Calu3 (cell line): ENCODE results near the gene TMEM61. TPM values are rescaled to one million over a fixed set of nuclear protein-coding genes. Genes with fewer than 3 reads are reported as not detected.
"Not testable (repeated sequence)": the region's sequence is repeated elsewhere in the genome, so short reads cannot be mapped to it uniquely, and the experiment has no call there.

Source experiments
- BruUV-seq: library from RNA; stranded (reverse); fragments of 400-500 nt; replicated peaks from 2 replicates; lab custom pipeline; 2021; lab: Mats Ljungman, UMichigan
- CTCF ChIA-PET: fragments of 300-600 bp; sonication (Branson Sonifier 250); formaldehyde crosslinking; loops from one replicate; lab custom pipeline; 2022; ENCODE audit warnings: antibody characterized with exemption; lab: Charles Lee
- DNase-seq: peaks from one replicate; pipeline ENCODE4 v3.0.0; 2022
- H3K27ac Mint-ChIP-seq: one replicate; pipeline ENCODE4 v1.8.0; 2022; ENCODE audit warnings: mixed read lengths; ENCODE audit not compliant: unreplicated experiment
- H3K27me3 Mint-ChIP-seq: one replicate; pipeline ENCODE4 v1.8.0; 2022; ENCODE audit warnings: mixed read lengths; ENCODE audit not compliant: unreplicated experiment
- H3K36me3 Mint-ChIP-seq: one replicate; pipeline ENCODE4 v1.8.0; 2022; ENCODE audit warnings: mild to moderate bottlenecking, moderate library complexity, mixed read lengths; ENCODE audit not compliant: insufficient read depth, unreplicated experiment
- H3K4me1 Mint-ChIP-seq: one replicate; pipeline ENCODE4 v1.8.0; 2022; ENCODE audit warnings: mild to moderate bottlenecking, low read depth, mixed read lengths; ENCODE audit not compliant: unreplicated experiment
- H3K4me3 Mint-ChIP-seq: one replicate; pipeline ENCODE4 v1.8.0; 2022; ENCODE audit warnings: mild to moderate bottlenecking, low read depth, moderate library complexity, mixed read lengths; ENCODE audit not compliant: unreplicated experiment
- H3K9me3 Mint-ChIP-seq: one replicate; pipeline ENCODE4 v1.8.0; 2022; ENCODE audit warnings: low read depth, mixed read lengths; ENCODE audit not compliant: unreplicated experiment
- CTCF ChIP-seq: fragments of 200-600 bp; IDR thresholded peaks from one replicate; pipeline ENCODE4 v1.8.0; 2022; ENCODE audit warnings: antibody characterized with exemption; ENCODE audit not compliant: unreplicated experiment
- intact Hi-C: fragments of 100-400 bp; cut with micrococcal nuclease; formaldehyde crosslinking; loops from one replicate; pipeline ENCODE4 v1.10.0; 2022; ENCODE audit not compliant: unreplicated experiment
- total RNA-seq: library from RNA; stranded (reverse); gene quantifications from 2 replicates; pipeline ENCODE4 v1.2.3, GENCODE V29; 2022

The TMEM61 gene
- total RNA-seq, 1 experiment from 2014 or later, result 0.45 TPM

GRCh38 chr1:55015731-55016620, 35.5 kb downstream of the TMEM61 start:
- no peak for TF ChIP-seq CTCF
- H3K9me3 Mint-ChIP-seq, result no peaks in the 10 kb centered on the region
- H3K4me3 Mint-ChIP-seq, result no peak overlapping the region
- H3K4me1 Mint-ChIP-seq, result no peaks in the 10 kb centered on the region
- H3K36me3 Mint-ChIP-seq, result no peaks in the 10 kb centered on the region
- no TSS peak for BruUV-seq
- CTCF ChIA-PET, result no interaction called here
- H3K27ac Mint-ChIP-seq, result no peak overlapping the region
- H3K27me3 Mint-ChIP-seq, result peaks cover 92% of the 10 kb centered on the region
- no peak for DNase-seq
- intact Hi-C loops, result no loop called here

GRCh38 chr1:55018395-55018794, 38.0 kb downstream of the TMEM61 start:
- no peak overlapping the region for H3K27ac Mint-ChIP-seq
- peaks cover 7% of the 10 kb centered on the region for H3K4me1 Mint-ChIP-seq
- CTCF ChIA-PET, result no interaction called here
- TF ChIP-seq CTCF, result no peak
- H3K9me3 Mint-ChIP-seq, result no peaks in the 10 kb centered on the region
- BruUV-seq, result no TSS peak
- H3K27me3 Mint-ChIP-seq, result peaks cover 73% of the 10 kb centered on the region
- H3K4me3 Mint-ChIP-seq, result no peak overlapping the region
- no peaks in the 10 kb centered on the region for H3K36me3 Mint-ChIP-seq
- intact Hi-C loops, result no loop called here
- DNase-seq, result no peak

- peaks cover 24% of the 10 kb centered on the region for H3K4me1 Mint-ChIP-seq
- CTCF ChIA-PET, result interaction anchor here (0.6 to 2.1 kb wide), 26 partner anchors 9 to 215 kb away, joined by 3 to 93 read pairs (median 4); partner anchors contain the start of genes DHCR24 and PCSK9
- intact Hi-C loops, result loop anchor here (1.0 kb wide), 2 partner anchors 72 to 77 kb away; no protein-coding TSS in a partner anchor
- DNase-seq, result peak; percentile 94
- peak; percentile 94 for TF ChIP-seq CTCF
- H3K9me3 Mint-ChIP-seq, result no peaks in the 10 kb centered on the region
- no TSS peak for BruUV-seq
- H3K27me3 Mint-ChIP-seq, result peaks cover 36% of the 10 kb centered on the region
- no peak overlapping the region for H3K4me3 Mint-ChIP-seq
- H3K36me3 Mint-ChIP-seq, result no peaks in the 10 kb centered on the region
- H3K27ac Mint-ChIP-seq, result no peak overlapping the region
Observed at GRCh38 chr1:55021942-55022546, 41.6 kb downstream of the TMEM61 start.

- BruUV-seq, intact Hi-C loops, H3K27ac Mint-ChIP-seq, DNase-seq, H3K9me3 Mint-ChIP-seq, CTCF ChIA-PET, H3K4me3 Mint-ChIP-seq, H3K36me3 Mint-ChIP-seq: not testable (repeated sequence)
- peaks cover 18% of the 10 kb centered on the region for H3K27me3 Mint-ChIP-seq
- H3K4me1 Mint-ChIP-seq, result peaks cover 24% of the 10 kb centered on the region
Observed at GRCh38 chr1:55024163-55024562, 43.7 kb downstream of the TMEM61 start.

- H3K27me3 Mint-ChIP-seq, result peaks cover 22% of the 10 kb centered on the region
- CTCF ChIA-PET, intact Hi-C loops, H3K27ac Mint-ChIP-seq, BruUV-seq, DNase-seq, H3K36me3 Mint-ChIP-seq, H3K9me3 Mint-ChIP-seq, H3K4me3 Mint-ChIP-seq: not testable (repeated sequence)
- peaks cover 24% of the 10 kb centered on the region for H3K4me1 Mint-ChIP-seq
Observed at GRCh38 chr1:55026682-55027081, 46.3 kb downstream of the TMEM61 start.

GRCh38 chr1:55031098-55031497, 50.7 kb downstream of the TMEM61 start:
- BruUV-seq, H3K9me3 Mint-ChIP-seq, H3K27ac Mint-ChIP-seq, H3K4me3 Mint-ChIP-seq, CTCF ChIA-PET, H3K36me3 Mint-ChIP-seq, DNase-seq, intact Hi-C loops: not testable (repeated sequence)
- Mint-ChIP-seq H3K4me1 (peaks cover 18% of the 10 kb centered on the region), H3K27me3 (peaks cover 38% of the 10 kb centered on the region)
